AG08396 (cell line): ENCODE measurements around the gene ILDR1.
"Not testable (repeated sequence)": the region's sequence is repeated elsewhere in the genome, so short reads cannot be mapped to it uniquely, and the experiment has no call there.

Experiments
- DNase-seq: peaks from one replicate; pipeline ENCODE4 v3.0.0; 2012; ENCODE audit warnings: low spot score, mixed read lengths

Gene ILDR1

GRCh38 chr3:121942116-121942786 lies 79.8 kb downstream of the ILDR1 start:
- DNase-seq: no peak

GRCh38 chr3:121941592-121941991 lies 80.5 kb downstream of the ILDR1 start:
- DNase-seq: no peak

DNA sequence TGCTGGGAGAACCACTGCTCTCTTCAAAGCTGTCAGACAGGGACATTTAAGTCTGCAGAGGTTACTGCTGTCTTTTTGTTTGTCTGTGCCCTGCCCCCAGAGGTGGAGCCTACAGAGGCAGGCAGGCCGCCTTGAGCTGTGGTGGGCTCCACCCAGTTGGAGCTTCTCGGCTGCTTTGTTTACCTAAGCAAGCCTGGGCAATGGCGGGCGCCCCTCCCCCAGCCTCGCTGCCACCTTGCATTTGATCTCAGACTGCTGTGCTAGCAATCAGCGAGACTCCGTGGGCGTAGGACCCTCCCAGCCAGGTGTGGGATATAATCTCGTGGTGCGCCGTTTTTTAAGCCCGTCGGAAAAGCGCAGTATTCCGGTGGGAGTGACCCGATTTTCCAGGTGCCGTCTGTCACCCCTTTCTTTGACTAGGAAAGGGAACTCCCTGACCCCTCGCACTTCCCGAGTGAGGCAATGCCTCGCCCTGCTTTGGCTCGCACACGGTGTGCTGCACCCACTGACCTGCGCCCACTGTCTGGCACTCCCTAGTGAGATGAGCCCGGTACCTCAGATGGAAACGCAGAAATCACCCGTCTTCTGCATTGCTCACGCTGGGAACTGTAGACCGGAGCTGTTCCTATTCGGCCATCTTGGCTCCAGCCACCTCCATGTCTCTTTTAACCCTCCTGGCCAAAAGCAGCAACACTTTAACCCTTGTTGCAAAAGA lies 83.7 kb downstream of the ILDR1 start:
- not testable (repeated sequence) for DNase-seq
